ENCODE results near the gene VPS16. TPM values are rescaled to one million over a fixed set of nuclear protein-coding genes. Genes with fewer than 3 reads are reported as not detected.
A peak's percentile ranks its signal among the peaks of the same experiment; 100 is the strongest.

VPS16 gene
- total RNA-seq (37.0 TPM), polyA plus RNA-seq (93.3 TPM)
- long read RNA-seq, donor 1, partial matches to known transcripts: 0 of 2 reads
- long read RNA-seq, donor 1, other reads (novel, unspliced or antisense): 0 of 2 reads
- long read RNA-seq, donor 2, transcript VPS16-202 (24 exons, 2,750 nt): major isoform, 5 of 23 reads
- long read RNA-seq, donor 2, partial matches to known transcripts: 17 of 23 reads
- long read RNA-seq, donor 2, other reads (novel, unspliced or antisense): 0 of 23 reads
- long read RNA-seq, donor 3, transcript VPS16-202 (24 exons, 2,750 nt): major isoform, 10 of 12 reads
- long read RNA-seq, donor 3, partial matches to known transcripts: 0 of 12 reads
- long read RNA-seq, donor 3, other reads (novel, unspliced or antisense): 0 of 12 reads
- long read RNA-seq, donor 4, partial matches to known transcripts: 0 of 2 reads
- long read RNA-seq, donor 4, other reads (novel, unspliced or antisense): 0 of 2 reads
- long read RNA-seq, donor 5, transcript VPS16-202 (24 exons, 2,750 nt): major isoform, 13 of 17 reads
- long read RNA-seq, donor 5, partial matches to known transcripts: 0 of 17 reads
- long read RNA-seq, donor 5, other reads (novel, unspliced or antisense): 0 of 17 reads
- long read RNA-seq, donor 6, partial matches to known transcripts: 0 of 4 reads
- long read RNA-seq, donor 6, other reads (novel, unspliced or antisense): 0 of 4 reads
- long read RNA-seq, donor 7, transcript VPS16-202 (24 exons, 2,750 nt): major isoform, 7 of 9 reads
- long read RNA-seq, donor 7, partial matches to known transcripts: 0 of 9 reads
- long read RNA-seq, donor 7, other reads (novel, unspliced or antisense): 0 of 9 reads
- long read RNA-seq, donor 8, partial matches to known transcripts: 0 of 2 reads
- long read RNA-seq, donor 8, other reads (novel, unspliced or antisense): 0 of 2 reads
- long read RNA-seq, donor 9, transcript VPS16-202 (24 exons, 2,750 nt): major isoform, 6 of 6 reads
- long read RNA-seq, donor 9, partial matches to known transcripts: 0 of 6 reads
- long read RNA-seq, donor 9, other reads (novel, unspliced or antisense): 0 of 6 reads
- long read RNA-seq, donor 10, transcript VPS16-202 (24 exons, 2,750 nt): major isoform, 5 of 5 reads
- long read RNA-seq, donor 10, partial matches to known transcripts: 0 of 5 reads
- long read RNA-seq, donor 10, other reads (novel, unspliced or antisense): 0 of 5 reads

DNA sequence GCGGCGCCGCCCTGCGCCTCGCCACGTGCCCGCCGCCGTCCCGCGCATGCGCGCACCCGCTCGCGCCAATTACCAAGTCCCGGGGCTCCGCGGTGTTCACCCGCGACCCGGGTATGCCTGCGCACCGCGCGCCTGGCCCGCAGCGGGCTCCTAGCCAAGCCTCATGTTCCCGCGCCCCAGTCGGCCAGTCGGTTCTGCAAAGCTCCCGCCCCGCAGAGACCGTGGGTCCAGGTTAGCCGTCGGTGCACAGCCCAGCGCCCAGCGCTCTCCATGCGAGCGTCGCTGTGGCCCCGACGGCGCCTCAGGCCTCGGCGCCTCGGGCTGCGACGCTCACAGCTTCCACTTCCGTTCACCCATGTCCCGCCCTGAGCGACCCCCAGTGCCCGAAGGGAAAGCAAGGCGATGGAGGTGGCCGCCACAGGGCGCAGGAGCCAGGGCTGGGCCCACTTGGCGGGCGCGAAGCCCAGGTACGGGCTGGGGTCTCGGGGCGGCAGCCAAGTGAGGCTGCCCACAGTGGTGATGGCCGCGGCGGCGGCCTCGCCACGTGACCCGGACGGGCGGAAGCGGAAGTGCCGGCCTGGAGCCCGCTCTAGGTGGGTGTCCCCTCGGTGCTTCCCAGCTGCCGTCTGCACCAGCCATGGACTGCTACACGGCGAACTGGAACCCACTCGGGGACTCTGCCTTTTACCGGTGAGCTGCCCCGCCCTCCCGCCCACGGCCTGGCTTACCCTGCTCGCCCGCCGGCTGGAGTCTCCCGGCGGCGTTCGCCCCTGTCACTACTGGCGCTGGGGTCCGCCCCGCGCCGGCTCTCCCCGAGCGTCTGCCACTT, at the start of gene VPS16, which contains the start of gene PCED1A:
VPS16 (plus strand) TSS at position 608 of the 829 bp plus-strand sequence; CDS start at position 638, 30 bp downstream.
PCED1A (minus strand) TSS at position 518 of the 829 bp plus-strand sequence. CDS start 743 bp downstream, outside the sequence.
- Histone ChIP-seq H3K4me1 (ENCODE audit: control insufficient read depth in 2 of 2, insufficient read depth in 2 of 2, low read length in 2 of 2) (peaks cover 11 to 14% of the 10 kb centered on the region in 2 donors), H3K4me3 (ENCODE audit: low read length in 2 of 2) (peak within 1 kb of the TSS; percentile 76 to 86), H3K27ac (ENCODE audit: low read depth in 1 of 2, low read length in 1 of 2) (peak within 1 kb of the TSS; percentile 47 to 93), H3K9me3 (ENCODE audit: control insufficient read depth in 2 of 2, insufficient read depth in 1 of 2, low read length in 1 of 2) (no peaks in the 10 kb centered on the region), H3K27me3 (ENCODE audit: control insufficient read depth in 2 of 2, insufficient read depth in 1 of 2, low read length in 1 of 2) (no peaks in the 10 kb centered on the region), H3K36me3 (ENCODE audit: control insufficient read depth in 2 of 2, insufficient read depth in 2 of 2, low read length in 1 of 2) (peaks cover 0 to 6% of the 10 kb centered on the region in 2 donors)
- 6% methylated on average over 98 of the region's 98 CpGs for WGBS
- peak; percentile 64 to 92 (median 82) for DNase-seq (ENCODE audit: low read depth in 6 of 9, low spot score in 9 of 9)

GRCh38 chr20:2793471-2793870, 47.1 kb upstream of the VPS16 start:
- no peaks in the 10 kb centered on the region for H3K9me3 ChIP-seq (ENCODE audit: control insufficient read depth in 2 of 2, insufficient read depth in 1 of 2, low read length in 1 of 2)
- DNase-seq (ENCODE audit: low read depth in 6 of 9, low spot score in 9 of 9): no peak
- 96% methylated on average over 6 of the region's 6 CpGs for whole genome bisulfite sequencing
- no peak overlapping the region for H3K4me3 ChIP-seq (ENCODE audit: low read length in 2 of 2)
- peaks cover 9 to 12% of the 10 kb centered on the region in 2 donors for H3K36me3 ChIP-seq (ENCODE audit: control insufficient read depth in 2 of 2, insufficient read depth in 2 of 2, low read length in 1 of 2)
- H3K27ac ChIP-seq (ENCODE audit: low read depth in 1 of 2, low read length in 1 of 2): no peak overlapping the region
- no peaks in the 10 kb centered on the region for H3K4me1 ChIP-seq (ENCODE audit: control insufficient read depth in 2 of 2, insufficient read depth in 2 of 2, low read length in 2 of 2)
- peaks cover 0 to 3% of the 10 kb centered on the region in 2 donors for H3K27me3 ChIP-seq (ENCODE audit: control insufficient read depth in 2 of 2, insufficient read depth in 1 of 2, low read length in 1 of 2)

DNA sequence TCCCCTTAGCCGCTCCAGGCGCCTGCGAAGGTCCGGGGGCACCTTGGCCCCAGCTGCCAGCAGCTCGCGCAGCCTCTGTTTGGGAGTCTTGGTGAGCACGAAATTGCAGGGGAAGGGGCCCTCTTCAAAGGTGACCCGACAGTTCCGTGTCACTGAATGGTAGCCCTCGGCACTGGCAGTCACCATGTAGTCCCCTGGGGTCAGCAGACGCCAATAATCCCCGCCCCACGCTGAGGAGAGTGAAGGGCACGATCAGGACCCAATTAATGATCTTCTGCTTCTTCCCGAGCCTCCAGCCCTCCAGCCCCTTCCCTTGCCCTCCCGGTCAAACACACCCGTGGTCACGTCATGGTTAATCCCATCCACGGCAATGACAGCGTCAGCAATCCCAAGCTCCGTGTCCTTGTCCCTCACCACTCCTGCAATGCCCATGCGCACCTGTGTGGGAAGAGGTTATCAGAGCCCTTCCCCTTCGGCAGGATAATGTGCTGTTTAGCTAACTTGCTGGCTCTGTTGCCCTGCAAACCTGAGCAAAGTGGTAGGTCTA, 46.3 kb upstream of the VPS16 start:
- peaks cover 3 to 5% of the 10 kb centered on the region in 2 donors for H3K4me1 ChIP-seq (ENCODE audit: control insufficient read depth in 2 of 2, insufficient read depth in 2 of 2, low read length in 2 of 2)
- H3K9me3 ChIP-seq (ENCODE audit: control insufficient read depth in 2 of 2, insufficient read depth in 1 of 2, low read length in 1 of 2): no peaks in the 10 kb centered on the region
- H3K4me3 ChIP-seq (ENCODE audit: low read length in 2 of 2): no peak overlapping the region
- peaks cover 9 to 12% of the 10 kb centered on the region in 2 donors for H3K36me3 ChIP-seq (ENCODE audit: control insufficient read depth in 2 of 2, insufficient read depth in 2 of 2, low read length in 1 of 2)
- peaks cover 2 to 11% of the 10 kb centered on the region in 2 donors for H3K27me3 ChIP-seq (ENCODE audit: control insufficient read depth in 2 of 2, insufficient read depth in 1 of 2, low read length in 1 of 2)
- DNase-seq (ENCODE audit: low read depth in 6 of 9, low spot score in 9 of 9): no peak
- 95% methylated on average over 23 of the region's 23 CpGs for WGBS
- no peak overlapping the region for H3K27ac ChIP-seq (ENCODE audit: low read depth in 1 of 2, low read length in 1 of 2)

DNA sequence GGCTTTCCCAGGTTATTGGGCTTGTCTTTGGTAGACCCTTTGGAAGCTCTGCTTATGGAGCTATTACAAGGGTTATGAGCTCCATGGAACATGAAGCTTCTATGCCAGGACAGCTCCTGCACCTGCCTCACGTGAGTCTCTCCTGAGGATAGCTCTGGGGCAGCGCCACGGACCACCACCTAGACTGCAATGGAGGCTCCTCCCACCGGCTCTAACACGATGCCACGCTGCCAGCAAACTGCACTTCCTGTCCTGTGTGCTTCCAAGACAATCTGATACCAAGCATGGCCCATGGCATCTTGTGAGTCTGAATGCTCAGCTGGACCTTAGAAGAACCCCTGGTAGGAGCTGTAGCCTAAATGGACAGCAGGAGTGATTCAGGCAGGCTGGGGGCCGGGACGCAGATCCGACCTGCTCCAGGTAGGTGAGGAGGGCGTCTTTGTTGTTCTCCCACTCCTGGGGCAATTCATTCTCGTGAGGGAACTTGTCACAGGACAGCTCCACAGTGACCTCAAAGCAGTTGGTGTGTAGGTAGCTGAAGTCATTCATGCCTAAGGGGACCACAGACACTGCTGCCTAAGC, 45.6 kb upstream of the VPS16 start:
- Histone ChIP-seq H3K27ac (ENCODE audit: low read depth in 1 of 2, low read length in 1 of 2) (no peak overlapping the region), H3K4me1 (ENCODE audit: control insufficient read depth in 2 of 2, insufficient read depth in 2 of 2, low read length in 2 of 2) (peaks cover 7 to 12% of the 10 kb centered on the region in 2 donors), H3K27me3 (ENCODE audit: control insufficient read depth in 2 of 2, insufficient read depth in 1 of 2, low read length in 1 of 2) (peaks cover 3 to 18% of the 10 kb centered on the region in 2 donors), H3K9me3 (ENCODE audit: control insufficient read depth in 2 of 2, insufficient read depth in 1 of 2, low read length in 1 of 2) (peaks cover 0 to 5% of the 10 kb centered on the region in 2 donors), H3K36me3 (ENCODE audit: control insufficient read depth in 2 of 2, insufficient read depth in 2 of 2, low read length in 1 of 2) (peaks cover 9 to 12% of the 10 kb centered on the region in 2 donors), H3K4me3 (ENCODE audit: low read length in 2 of 2) (no peak overlapping the region)
- WGBS: 97% methylated on average over 11 of the region's 11 CpGs
- no peak for DNase-seq (ENCODE audit: low read depth in 6 of 9, low spot score in 9 of 9)

GRCh38 chr20:2795451-2795850, 45.1 kb upstream of the VPS16 start:
- DNase-seq (ENCODE audit: low read depth in 6 of 9, low spot score in 9 of 9): no peak
- peaks cover 8 to 22% of the 10 kb centered on the region in 2 donors for H3K27me3 ChIP-seq (ENCODE audit: control insufficient read depth in 2 of 2, insufficient read depth in 1 of 2, low read length in 1 of 2)
- 98% methylated on average over 24 of the region's 24 CpGs for WGBS

GRCh38 chr20:2796011-2796660, 44.4 kb upstream of the VPS16 start:
- peaks cover 14 to 29% of the 10 kb centered on the region in 2 donors for H3K27me3 ChIP-seq (ENCODE audit: control insufficient read depth in 2 of 2, insufficient read depth in 1 of 2, low read length in 1 of 2)
- peaks cover 9 to 12% of the 10 kb centered on the region in 2 donors for H3K36me3 ChIP-seq (ENCODE audit: control insufficient read depth in 2 of 2, insufficient read depth in 2 of 2, low read length in 1 of 2)
- no peak overlapping the region for H3K4me3 ChIP-seq (ENCODE audit: low read length in 2 of 2)
- peaks cover 10 to 20% of the 10 kb centered on the region in 2 donors for H3K4me1 ChIP-seq (ENCODE audit: control insufficient read depth in 2 of 2, insufficient read depth in 2 of 2, low read length in 2 of 2)
- peaks cover 0 to 7% of the 10 kb centered on the region in 2 donors for H3K9me3 ChIP-seq (ENCODE audit: control insufficient read depth in 2 of 2, insufficient read depth in 1 of 2, low read length in 1 of 2)
- no peak overlapping the region for H3K27ac ChIP-seq (ENCODE audit: low read depth in 1 of 2, low read length in 1 of 2)
- DNase-seq (ENCODE audit: low read depth in 6 of 9, low spot score in 9 of 9): no peak
- WGBS: 97% methylated on average over 20 of the region's 20 CpGs

More at GRCh38 chr20:2795451-2795850, 45.1 kb upstream of the VPS16 start:
- peaks cover 10 to 15% of the 10 kb centered on the region in 2 donors for H3K4me1 ChIP-seq (ENCODE audit: control insufficient read depth in 2 of 2, insufficient read depth in 2 of 2, low read length in 2 of 2)
- H3K9me3 ChIP-seq (ENCODE audit: control insufficient read depth in 2 of 2, insufficient read depth in 1 of 2, low read length in 1 of 2): peaks cover 0 to 7% of the 10 kb centered on the region in 2 donors
- peaks cover 9 to 12% of the 10 kb centered on the region in 2 donors for H3K36me3 ChIP-seq (ENCODE audit: control insufficient read depth in 2 of 2, insufficient read depth in 2 of 2, low read length in 1 of 2)
- no peak overlapping the region for H3K27ac ChIP-seq (ENCODE audit: low read depth in 1 of 2, low read length in 1 of 2)
- H3K4me3 ChIP-seq (ENCODE audit: low read length in 2 of 2): no peak overlapping the region

GRCh38 chr20:2797136-2797983, 43.2 kb upstream of the VPS16 start:
- Histone ChIP-seq H3K27me3 (ENCODE audit: control insufficient read depth in 2 of 2, insufficient read depth in 1 of 2, low read length in 1 of 2) (peaks cover 22 to 41% of the 10 kb centered on the region in 2 donors), H3K4me3 (ENCODE audit: low read length in 2 of 2) (no peak overlapping the region), H3K4me1 (ENCODE audit: control insufficient read depth in 2 of 2, insufficient read depth in 2 of 2, low read length in 2 of 2) (peaks cover 10 to 25% of the 10 kb centered on the region in 2 donors), H3K27ac (ENCODE audit: low read depth in 1 of 2, low read length in 1 of 2) (no peak overlapping the region), H3K36me3 (ENCODE audit: control insufficient read depth in 2 of 2, insufficient read depth in 2 of 2, low read length in 1 of 2) (peaks cover 9 to 12% of the 10 kb centered on the region in 2 donors), H3K9me3 (ENCODE audit: control insufficient read depth in 2 of 2, insufficient read depth in 1 of 2, low read length in 1 of 2) (peaks cover 0 to 12% of the 10 kb centered on the region in 2 donors)
- DNase-seq (ENCODE audit: low read depth in 6 of 9, low spot score in 9 of 9): no peak
- WGBS: 82% methylated on average over 16 of the region's 16 CpGs
